K562 (cell line): ENCODE measurements around the gene MYH15. TPM values are rescaled to one million over a fixed set of nuclear protein-coding genes. Genes with fewer than 3 reads are reported as not detected.

Experiments
- ATAC-seq: fragments of 200-7000 bp; cut with Tn5 transposase; 3 replicates; pipeline ENCODE4 v1.9.1; 2020; ENCODE audit warnings: moderate library complexity
- BruUV-seq: library from RNA; stranded (reverse); fragments of 400-500 nt; replicated peaks from 2 replicates; lab custom pipeline; 2021; lab: Mats Ljungman, UMichigan
- CTCF ChIA-PET: fragments of 300-600 bp; formaldehyde crosslinking; extraction: SDS; loops from one replicate; lab custom pipeline; 2021; ENCODE audit warnings: low intra/inter-chr PET ratio; lab: Yijun Ruan, JAX
- POLR2A ChIA-PET: fragments of 300-600, 350-650 bp; sonication (Branson Sonifier 250); formaldehyde crosslinking; extraction: SDS; loops from one replicate; lab custom pipeline; 2021; ENCODE audit warnings: antibody characterized with exemption, inconsistent platforms; lab: Yijun Ruan, JAX
- DNase-seq, 4 experiments: peaks; one replicate each; pipeline versions ENCODE4 v3.0.0 to v3.0.0-alpha.2; 2011 to 2018; ENCODE audit warnings: low spot score in 3 of 4, mixed read lengths in 3 of 4; ENCODE audit errors: extremely low read depth in 1 of 4
- FAIRE-seq: peaks from 2 replicates; lab custom pipeline; 2011; peaks lifted over from hg19 to GRCh38; lab: Jason Lieb, UNC
- H2AFZ ChIP-seq: 2 replicates; pipeline ENCODE4 v1.6.0; 2011; ENCODE audit warnings: low read depth, low read length, control low read depth, inconsistent platforms
- H3K27ac ChIP-seq: fragments of 200-600 bp; 3 replicates; pipeline ENCODE4 v1.8.0; 2011; ENCODE audit warnings: low read depth, mild to moderate bottlenecking, control low read depth, inconsistent platforms, low read length, moderate library complexity, mixed read lengths; ENCODE audit errors: extremely low read depth
- H3K27me3 ChIP-seq, 2 experiments: fragments of 300-600 bp in 1 of 2; 2 replicates in 1 of 2; 3 replicates in 1 of 2; pipeline versions ENCODE4 v1.6.0 to v1.8.0; 2011; ENCODE audit warnings: inconsistent platforms in 2 of 2, low read length in 2 of 2, mild to moderate bottlenecking in 1 of 2, mixed read lengths in 1 of 2, moderate library complexity in 1 of 2; ENCODE audit not compliant: control insufficient read depth in 2 of 2, insufficient read depth in 2 of 2
- H3K36me3 ChIP-seq: fragments of 300-600 bp; 3 replicates; pipeline ENCODE4 v1.8.0; 2011; ENCODE audit warnings: mild to moderate bottlenecking, low read length, inconsistent platforms; ENCODE audit not compliant: control insufficient read depth, insufficient read depth
- H3K4me1 ChIP-seq, 2 experiments: fragments of 200-600 bp in 1 of 2; replicated peaks in 1 of 2; 2 replicates in 1 of 2; 3 replicates in 1 of 2; pipeline versions ENCODE4 v1.5.1 to v1.8.0; 2011; ENCODE audit warnings: inconsistent platforms in 2 of 2, low read length in 2 of 2, mild to moderate bottlenecking in 1 of 2, mixed read lengths in 1 of 2, moderate library complexity in 1 of 2; ENCODE audit not compliant: control insufficient read depth in 2 of 2, insufficient read depth in 2 of 2
- H3K4me2 ChIP-seq: 2 replicates; pipeline ENCODE4 v1.6.1; 2011; ENCODE audit warnings: low read length, control low read depth, inconsistent platforms, mixed read lengths; ENCODE audit not compliant: insufficient read depth
- H3K4me3 ChIP-seq: fragments of 200-600 bp; sonication (generic), shearing (Covaris generic); 2 replicates; pipeline ENCODE4 v1.5.1; 2016; ENCODE audit warnings: control low read depth, inconsistent platforms
- H3K79me2 ChIP-seq: fragments of 200-600 bp; 3 replicates; pipeline ENCODE4 v1.8.0; 2011; ENCODE audit warnings: low read length, inconsistent platforms; ENCODE audit not compliant: control insufficient read depth, insufficient read depth
- H3K9ac ChIP-seq, 2 experiments: 2 replicates each; pipeline versions ENCODE4 v1.6.0 to v1.6.1; 2011; ENCODE audit warnings: low read depth in 2 of 2, low read length in 2 of 2, control low read depth in 1 of 2, inconsistent platforms in 1 of 2, mild to moderate bottlenecking in 1 of 2, mixed read lengths in 1 of 2; ENCODE audit not compliant: insufficient read depth in 1 of 2
- H3K9me1 ChIP-seq: one replicate; pipeline ENCODE4 v1.6.0; 2011; ENCODE audit warnings: inconsistent platforms, mild to moderate bottlenecking, low read length, moderate library complexity; ENCODE audit not compliant: control insufficient read depth, insufficient read depth
- H3K9me3 ChIP-seq: replicated peaks from 2 replicates; pipeline ENCODE4 v1.5.1; 2011; ENCODE audit warnings: low read depth, low read length, inconsistent platforms; ENCODE audit not compliant: control insufficient read depth, insufficient read depth
- H4K20me1 ChIP-seq: replicated peaks from 2 replicates; pipeline ENCODE4 v1.6.1; 2011; ENCODE audit warnings: low read length, inconsistent platforms, mixed read lengths; ENCODE audit not compliant: control insufficient read depth, insufficient read depth
- CEBPZ ChIP-seq: fragments of 150-350 bp; IDR thresholded peaks from 2 replicates; pipeline ENCODE4 v1.6.1; 2014; ENCODE audit warnings: low read depth, mild to moderate bottlenecking, low read length, borderline replicate concordance
- CHAMP1 ChIP-seq: fragments of 450-650 bp; IDR thresholded peaks from 2 replicates; pipeline ENCODE4 v1.6.1; 2016; ENCODE audit warnings: mild to moderate bottlenecking
- CHD1 ChIP-seq: fragments of 200-600 bp; sonication (generic); IDR thresholded peaks from one replicate; pipeline ENCODE4 v1.6.1; 2012; ENCODE audit warnings: mild to moderate bottlenecking, moderate library complexity, low read length, inconsistent platforms
- DIDO1 ChIP-seq: fragments of 450-650 bp; IDR thresholded peaks from 2 replicates; pipeline ENCODE4 v1.6.1; 2016; ENCODE audit warnings: low read depth, missing biosample characterization, missing genetic modification characterization
- E2F3 ChIP-seq: fragments of 250-450 bp; sonication (Bioruptor Pico); IDR thresholded peaks from 2 replicates; pipeline ENCODE4 v1.4.0; 2020; ENCODE audit warnings: mild to moderate bottlenecking
- HSF4 ChIP-seq: fragments of 250-450 bp; sonication (Bioruptor Pico); IDR thresholded peaks from 2 replicates; pipeline ENCODE4 v2.1.2; 2022; ENCODE audit warnings: mild to moderate bottlenecking, moderate library complexity, borderline replicate concordance
- NCOR1 ChIP-seq: fragments of 450-650 bp; IDR thresholded peaks from 2 replicates; pipeline ENCODE4 v1.6.1; 2016; ENCODE audit warnings: mild to moderate bottlenecking, moderate library complexity
- SPI1 ChIP-seq: IDR thresholded peaks from 2 replicates; pipeline ENCODE4 v1.6.1; 2011; ENCODE audit warnings: low read depth, low read length, control low read depth, borderline replicate concordance
- XRCC5 ChIP-seq: fragments of 200-400 bp; formaldehyde crosslinking; IDR thresholded peaks from 2 replicates; pipeline ENCODE4 v1.6.1; 2017; ENCODE audit warnings: low read depth, mild to moderate bottlenecking, low read length
- ZNF589 ChIP-seq: fragments of 200-800 bp; sonication (Bioruptor generic); IDR thresholded peaks from 2 replicates; pipeline ENCODE4 v1.6.1; 2016; ENCODE audit warnings: low read depth, missing genetic modification characterization, missing compliant biosample characterization
- ZNF639 ChIP-seq, 2 experiments: fragments of 200-800 bp in 1 of 2; sonication (Bioruptor generic) in 1 of 2; sonication (generic) in 1 of 2; formaldehyde crosslinking in 1 of 2; IDR thresholded peaks in 1 of 2; conservative IDR thresholded peaks in 1 of 2; 2 replicates each; pipeline versions ENCODE4 v1.5.0 to v1.6.1; 2016 to 2020; ENCODE audit warnings: missing compliant biosample characterization in 1 of 2, missing genetic modification characterization in 1 of 2, missing genetic modification reagents in 1 of 2
- in situ Hi-C: fragments of 300-500 bp; cut with MboI; formaldehyde crosslinking; loops from 4 replicates; pipeline ENCODE4 v1.15.0; 2018; ENCODE audit warnings: inconsistent platforms, mixed read lengths
- intact Hi-C: fragments of 100-400 bp; cut with micrococcal nuclease; formaldehyde crosslinking; loops from 2 replicates; pipeline ENCODE4 v1.14.2; 2022
- polyA plus RNA-seq, 8 experiments: library from polyadenylated mRNA; depleted of rRNA in 4 of 8; stranded (reverse) in 5 of 8; unstranded in 3 of 8; fragments of >200 nt; fragmentation: Nextera tagmentation in 2 of 8; fragmentation: Illumina TruSeq in 1 of 8; extraction: Ambion mirVana in 2 of 8; extraction: Trizol in 1 of 8; gene quantifications; 2 replicates each; pipeline versions ENCODE4 v1.2.1 to v1.2.3, GENCODE V29; 2011 to 2014; ENCODE audit warnings: inconsistent platforms in 1 of 8, missing spikeins in 1 of 8
- total RNA-seq, 7 experiments: library from RNA; depleted of rRNA in 6 of 7; stranded (reverse); fragments of >200 nt in 6 of 7; fragmentation: Illumina TruSeq in 2 of 7; extraction: Trizol in 2 of 7; gene quantifications; 2 replicates each; pipeline versions ENCODE4 v1.2.1 to v1.2.3, GENCODE V29; 2011 to 2021; ENCODE audit warnings: low replicate concordance in 1 of 7

MYH15 gene
- total and polyA plus RNA-seq, 9 of the 15 experiments (the other 6 are each of a cell fraction or from before 2014, with no cell fraction given): 0.03 to 0.29 (median 0.12) TPM

- no peak for TF ChIP-seq CHAMP1
- no peak for TF ChIP-seq HSF4
- TF ChIP-seq ZNF639 (CRISPR knock-in tag; conservative IDR thresholded peaks at IDR 0.05 in 1 of 2, IDR thresholded peaks at IDR 0.05 in 1 of 2): no peak
- TF ChIP-seq, all 486 proteins: peak for 0
Measured at GRCh38 chr3:108474581-108474980, 35.8 kb downstream of the MYH15 start (continued).

- POLR2A ChIA-PET: no interaction called here
- TF ChIP-seq CEBPZ: no peak
- no peak for TF ChIP-seq SPI1
- TF ChIP-seq CHD1: no peak
- TF ChIP-seq DIDO1 (tag): no peak
- TF ChIP-seq ZNF589: no peak
- no peak for TF ChIP-seq XRCC5
- no peak for TF ChIP-seq NCOR1
- TF ChIP-seq E2F3 (CRISPR knock-in tag): no peak
Measured at GRCh38 chr3:108473711-108474110, 36.7 kb downstream of the MYH15 start.

More at GRCh38 chr3:108473711-108474110, 36.7 kb downstream of the MYH15 start:
- FAIRE-seq (no peak), ATAC-seq (no peak), DNase-seq (no peak)
- BruUV-seq: no TSS peak
- Histone ChIP-seq H3K79me2 (no peaks in the 10 kb centered on the region), H3K36me3 (no peaks in the 10 kb centered on the region), H3K4me1 (no peaks in the 10 kb centered on the region), H3K4me2 (no peak overlapping the region), H3K27me3 (no peaks in the 10 kb centered on the region), H2AFZ (no peak overlapping the region), H4K20me1 (no peaks in the 10 kb centered on the region), H3K9me1 (no peaks in the 10 kb centered on the region), H3K4me3 (no peak overlapping the region), H3K9me3 (no peaks in the 10 kb centered on the region), H3K9ac (no peak overlapping the region), H3K27ac (no peak overlapping the region)
- CTCF ChIA-PET: no interaction called here
- in situ Hi-C loops (no loop called here), intact Hi-C loops (no loop called here)
